Cerebellar cortex (tissue), 1 donor: ENCODE measurements around the gene NR4A2.

ENCODE experiments used
- DNase-seq: peaks from one replicate; pipeline ENCODE4 v3.0.0-alpha.2; 2015; ENCODE audit warnings: low spot score

The NR4A2 gene

DNA sequence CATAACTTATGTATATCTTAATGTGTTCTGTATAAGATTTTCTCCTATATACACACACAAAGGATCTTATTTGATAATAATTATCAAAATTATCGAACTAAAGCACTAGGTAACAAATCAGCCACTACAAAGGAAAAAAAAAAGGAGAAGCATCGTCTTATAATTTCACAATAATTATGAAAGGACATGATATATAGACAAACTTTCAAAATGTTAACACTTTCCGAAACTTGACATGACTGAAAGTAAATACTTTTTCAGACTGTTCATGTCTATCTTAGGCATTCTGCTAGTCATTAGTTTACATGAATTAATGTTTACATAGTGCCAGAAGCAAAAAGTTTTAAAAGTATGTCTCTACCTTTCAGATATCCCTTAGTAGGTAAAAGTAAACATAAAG lies 7.3 kb upstream of the NR4A2 start:
- no peak for DNase-seq

DNA sequence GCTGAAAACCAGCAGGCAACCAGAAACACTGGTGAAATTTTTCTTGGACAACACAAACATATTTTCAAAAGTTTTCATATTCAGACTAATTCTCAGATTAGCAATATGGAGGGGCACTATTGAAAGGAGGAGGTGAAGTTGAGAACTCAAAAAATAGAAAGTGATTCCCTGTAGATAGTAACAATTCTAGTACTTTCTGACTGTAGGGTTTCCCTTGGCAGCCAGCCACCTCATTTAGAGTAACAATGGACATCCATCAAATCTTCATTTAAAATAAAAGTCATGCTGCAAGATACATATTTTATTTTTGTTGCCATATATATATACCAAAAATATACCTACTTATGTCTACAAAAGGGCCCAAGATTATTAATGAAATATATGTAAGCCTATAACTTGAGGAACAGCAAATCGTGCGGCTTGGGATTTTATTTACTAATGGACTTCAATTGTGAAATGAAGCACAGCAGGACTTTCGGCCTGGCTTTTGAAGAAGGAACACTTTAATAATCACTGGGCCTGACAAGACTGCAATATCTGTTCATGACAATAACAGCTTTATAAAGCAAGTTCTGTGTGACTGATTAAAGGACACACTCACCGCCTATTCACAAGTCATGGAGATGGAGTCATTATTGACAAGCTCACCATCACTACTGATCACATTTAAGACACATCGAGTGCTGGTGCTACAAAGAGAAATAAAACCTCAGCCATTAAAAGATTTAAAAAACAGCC lies 6.8 kb upstream of the NR4A2 start:
- DNase-seq: peak; percentile 48

DNA sequence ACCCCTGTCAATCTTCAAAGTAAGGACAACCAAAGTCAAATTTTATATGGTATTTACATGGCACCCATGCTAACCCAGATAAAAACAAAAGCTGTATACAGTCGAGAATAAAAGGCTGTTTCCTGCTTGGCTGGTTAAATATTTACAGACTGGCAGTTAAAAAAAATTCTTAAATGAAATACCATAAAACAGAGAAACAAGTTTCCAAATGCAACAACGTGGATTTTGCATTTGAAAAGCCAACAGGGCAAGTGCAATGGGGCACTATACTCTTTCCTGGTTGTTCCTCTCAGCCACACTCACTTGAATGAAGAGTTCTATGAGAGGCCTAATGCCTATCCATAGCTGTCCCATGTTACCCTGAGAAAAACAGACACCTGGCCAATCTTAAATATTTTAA lies 6.1 kb upstream of the NR4A2 start:
- peak; percentile 28 for DNase-seq

DNA sequence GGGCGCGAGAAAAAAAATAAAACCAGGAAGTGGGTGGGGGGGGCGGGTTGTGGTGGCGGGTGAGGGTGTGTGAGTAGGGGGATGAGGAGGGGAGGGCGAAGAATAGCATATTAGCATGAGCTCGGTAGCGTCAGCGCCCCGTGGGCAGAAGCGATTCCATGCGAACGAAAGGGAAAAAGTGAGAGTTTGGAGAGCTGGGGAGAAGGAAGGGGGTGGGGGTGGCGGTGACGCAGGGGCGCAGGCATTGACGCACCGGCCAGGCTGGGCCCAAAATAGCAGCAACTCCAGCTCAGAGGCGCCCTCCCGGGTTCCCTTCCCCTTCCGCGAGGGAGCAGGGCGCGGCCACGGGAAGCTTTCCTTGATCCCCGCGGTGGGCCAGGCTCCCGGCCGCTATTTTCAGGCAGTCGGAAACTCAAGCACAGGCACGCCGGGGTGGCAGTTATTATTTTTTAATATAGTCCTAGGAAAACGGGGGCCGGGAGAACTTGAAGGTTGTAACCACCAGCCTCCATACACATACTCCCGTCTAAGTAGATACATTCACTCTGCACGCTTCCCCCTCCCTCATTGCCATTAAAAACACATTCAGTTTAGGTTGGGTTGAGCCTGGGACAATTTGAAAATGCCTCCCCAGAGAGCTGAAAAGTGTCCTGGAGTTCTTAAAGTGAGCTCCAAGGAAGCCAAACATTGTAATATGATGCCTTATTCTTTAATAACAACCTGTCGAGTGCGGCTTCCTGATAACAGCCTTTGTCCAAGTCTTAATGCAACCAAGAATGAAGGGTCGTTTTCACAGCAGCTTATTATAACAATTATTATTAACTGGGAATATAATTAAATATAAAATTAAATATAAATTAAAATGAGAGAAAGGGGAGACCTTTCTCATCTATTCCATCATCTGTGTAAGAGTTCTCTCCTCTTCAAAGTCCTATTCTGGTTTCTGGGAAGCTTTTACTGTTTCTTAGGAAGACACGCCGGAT lies 2.3 kb upstream of the NR4A2 start:
- peak; percentile 88 for DNase-seq

DNA sequence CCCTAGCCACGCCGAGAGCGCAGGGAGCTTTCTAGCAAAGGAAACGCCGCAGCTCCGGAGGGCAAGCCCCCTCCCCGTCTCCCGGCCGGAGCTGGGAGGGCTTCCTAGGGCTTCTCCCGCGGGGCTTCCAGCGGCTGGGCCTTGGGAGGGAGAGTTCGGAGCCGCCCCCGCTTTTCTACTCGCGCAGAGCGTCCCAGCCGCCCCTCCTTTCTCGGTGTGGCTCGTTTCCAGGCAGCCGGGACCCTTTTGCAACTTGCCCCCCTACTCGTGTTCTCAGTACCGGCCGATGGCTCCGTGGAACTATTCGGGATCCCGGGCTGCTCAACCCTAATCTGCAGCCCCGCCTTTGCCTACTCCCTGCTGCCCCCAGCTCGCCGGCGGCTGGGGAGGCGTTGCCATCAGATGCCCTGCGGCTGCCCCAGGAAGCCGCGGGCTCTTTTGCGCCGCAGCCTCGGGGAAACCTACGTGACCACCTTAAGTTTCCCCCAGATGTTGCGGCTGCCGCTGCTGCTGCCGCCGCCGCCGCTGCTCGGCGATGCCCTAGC lies 1.5 kb upstream of the NR4A2 start:
- DNase-seq: peak; percentile 58

DNA sequence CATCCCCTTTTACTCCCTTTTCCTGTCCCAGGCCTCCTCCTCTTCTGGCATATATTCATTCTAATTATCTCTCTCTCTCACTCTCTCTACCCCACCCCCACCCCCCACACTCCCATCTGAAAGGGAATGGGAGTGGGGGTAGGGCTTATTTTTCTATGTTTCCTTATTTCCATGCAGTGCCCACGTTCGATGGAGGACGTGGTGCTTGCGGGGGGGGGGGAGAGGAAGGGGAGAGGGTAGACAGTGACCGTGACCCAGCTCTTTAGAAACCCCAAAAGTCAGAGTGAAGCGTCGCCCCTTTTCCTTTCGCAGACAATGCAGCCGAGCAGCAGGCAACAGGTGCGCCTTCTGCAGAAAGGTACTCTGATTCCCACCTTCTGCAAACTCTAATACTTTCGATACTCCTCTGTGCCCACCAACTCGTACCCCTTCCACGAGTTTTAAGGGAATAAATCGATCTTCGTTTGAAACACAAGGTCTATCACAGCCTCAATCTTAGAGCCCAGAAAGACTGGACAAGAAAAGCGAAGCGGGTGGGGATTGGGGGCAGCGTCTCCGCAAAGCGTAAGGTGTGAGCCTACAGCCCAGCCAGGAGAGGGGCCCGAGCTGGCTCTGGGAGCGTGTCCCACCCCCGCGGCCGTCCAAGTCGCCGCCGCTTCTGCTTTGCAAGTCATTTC lies 891 bp upstream of the NR4A2 start:
- DNase-seq: peak; percentile 38

DNA sequence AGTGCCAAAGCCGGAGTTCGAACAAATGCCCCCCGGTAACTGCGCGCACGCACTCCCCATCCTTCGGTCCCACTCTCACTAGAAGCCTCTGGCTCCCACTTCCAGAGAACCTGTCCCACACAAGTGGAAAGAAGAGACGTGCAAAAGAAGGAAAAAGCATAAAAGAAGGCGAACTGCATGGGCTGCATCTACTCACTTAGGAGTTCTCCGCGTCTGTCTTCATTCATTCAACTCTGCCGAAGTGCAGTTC lies 312 bp downstream of the NR4A2 start:
- no peak for DNase-seq

DNA sequence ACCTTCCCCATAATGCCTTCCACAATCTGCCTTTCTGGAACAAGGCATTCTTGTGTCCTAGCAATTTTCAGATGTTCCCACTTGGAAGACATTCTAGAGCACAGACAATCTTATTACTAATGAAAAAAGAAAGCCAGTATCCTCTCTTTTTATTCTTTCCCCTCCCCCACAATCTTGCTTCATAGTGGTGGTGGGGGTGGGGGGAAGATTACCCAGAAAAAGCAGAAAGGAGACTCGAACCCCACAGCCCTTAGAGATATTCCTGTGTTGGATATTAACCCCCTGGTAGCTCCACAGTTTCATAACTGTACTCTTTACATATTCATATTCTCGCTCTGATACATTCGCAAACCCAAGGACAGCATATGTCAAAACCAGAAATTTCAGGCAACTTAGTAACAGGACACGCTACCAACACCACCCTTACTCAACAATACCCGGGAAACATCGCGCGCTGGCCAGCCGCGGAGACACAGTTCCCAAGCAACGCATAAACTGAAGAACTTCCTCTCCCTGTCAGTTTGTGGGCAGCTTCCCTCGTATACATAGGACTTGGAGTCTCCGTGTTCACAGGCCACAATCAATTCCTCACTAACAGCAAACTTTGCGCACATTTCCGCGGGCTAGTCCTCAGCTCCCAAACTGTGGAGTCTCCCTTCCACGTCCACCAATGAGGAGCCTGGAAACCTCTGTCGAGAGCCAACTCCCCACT lies 793 bp downstream of the NR4A2 start:
- DNase-seq: peak; percentile 60

DNA sequence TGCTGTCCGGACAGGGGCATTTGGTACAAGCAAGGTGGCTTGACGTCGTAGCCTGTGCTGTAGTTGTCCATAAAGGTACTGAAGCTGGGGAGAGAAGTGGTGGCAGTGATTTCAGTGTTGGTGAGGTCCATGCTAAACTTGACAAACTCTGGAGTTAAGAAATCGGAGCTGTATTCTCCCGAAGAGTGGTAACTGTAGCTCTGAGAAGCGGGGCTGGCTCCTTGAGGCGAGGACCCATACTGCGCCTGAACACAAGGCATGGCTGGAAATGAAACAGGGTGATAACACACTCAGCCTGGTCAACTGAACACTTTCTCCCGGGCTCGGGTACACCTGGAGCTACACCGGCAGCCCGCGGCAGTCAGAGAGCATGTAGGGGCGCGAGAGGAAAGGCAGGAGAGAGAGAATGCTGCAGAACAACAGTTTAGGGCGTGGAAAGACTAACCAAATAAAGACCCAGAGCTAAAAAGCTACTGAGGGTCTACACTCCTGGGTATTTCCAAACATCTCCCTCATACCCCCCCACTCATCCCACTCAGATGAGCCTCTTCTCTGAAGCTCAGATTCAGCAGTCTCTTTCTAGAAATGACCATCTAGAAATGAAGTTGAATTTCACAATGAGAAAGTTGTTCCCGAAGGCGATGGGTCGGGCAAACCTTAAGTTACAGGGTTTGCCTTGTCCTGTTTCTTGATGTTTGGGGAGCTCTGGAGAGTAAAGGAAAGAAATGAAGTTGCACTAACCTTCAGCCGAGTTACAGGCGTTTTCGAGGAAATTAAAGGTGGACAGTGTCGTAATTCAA lies 2.4 kb downstream of the NR4A2 start:
- DNase-seq: no peak

DNA sequence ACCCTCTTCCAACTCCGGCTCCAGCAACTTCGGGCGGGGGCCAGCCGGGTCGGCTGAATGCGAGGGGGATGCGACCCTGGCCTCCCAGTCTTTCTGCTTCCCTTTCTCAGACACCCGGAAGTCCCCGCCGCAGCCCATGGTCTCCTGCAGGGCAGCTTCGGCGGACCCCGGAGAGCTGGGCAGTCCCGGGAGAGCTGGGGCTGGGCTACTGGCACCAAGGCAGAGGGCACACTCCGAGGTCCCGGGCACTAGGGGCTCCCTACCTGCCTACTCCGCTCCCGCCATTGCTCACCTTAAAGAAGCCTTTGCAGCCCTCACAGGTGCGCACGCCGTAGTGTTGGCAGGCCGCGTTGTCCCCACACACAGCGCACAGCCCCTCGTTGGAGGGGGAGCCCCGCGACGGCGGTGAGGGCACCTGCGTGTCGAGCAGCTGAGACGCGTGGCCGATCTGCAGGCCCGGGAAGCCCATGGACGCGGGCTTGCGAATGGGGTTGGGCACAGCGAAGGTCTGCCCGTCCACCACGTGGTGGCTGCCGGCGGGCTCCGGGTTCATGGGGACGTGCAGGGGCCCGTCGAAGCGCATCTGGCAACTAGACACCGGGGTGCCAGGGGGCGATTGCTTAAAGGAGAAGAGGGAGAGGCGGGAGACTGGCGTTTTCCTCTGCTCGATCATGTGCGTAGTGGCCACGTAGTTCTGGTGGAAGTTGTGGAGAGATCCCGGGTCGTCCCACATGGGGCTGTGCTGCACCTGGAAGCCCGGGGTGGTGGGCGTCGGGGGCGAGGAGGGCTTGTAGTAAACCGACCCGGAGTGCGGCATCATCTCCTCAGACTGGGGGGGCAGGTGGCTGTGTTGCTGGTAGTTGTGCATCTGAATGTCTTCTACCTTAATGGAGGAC lies 3.2 kb downstream of the NR4A2 start:
- DNase-seq: no peak

DNA sequence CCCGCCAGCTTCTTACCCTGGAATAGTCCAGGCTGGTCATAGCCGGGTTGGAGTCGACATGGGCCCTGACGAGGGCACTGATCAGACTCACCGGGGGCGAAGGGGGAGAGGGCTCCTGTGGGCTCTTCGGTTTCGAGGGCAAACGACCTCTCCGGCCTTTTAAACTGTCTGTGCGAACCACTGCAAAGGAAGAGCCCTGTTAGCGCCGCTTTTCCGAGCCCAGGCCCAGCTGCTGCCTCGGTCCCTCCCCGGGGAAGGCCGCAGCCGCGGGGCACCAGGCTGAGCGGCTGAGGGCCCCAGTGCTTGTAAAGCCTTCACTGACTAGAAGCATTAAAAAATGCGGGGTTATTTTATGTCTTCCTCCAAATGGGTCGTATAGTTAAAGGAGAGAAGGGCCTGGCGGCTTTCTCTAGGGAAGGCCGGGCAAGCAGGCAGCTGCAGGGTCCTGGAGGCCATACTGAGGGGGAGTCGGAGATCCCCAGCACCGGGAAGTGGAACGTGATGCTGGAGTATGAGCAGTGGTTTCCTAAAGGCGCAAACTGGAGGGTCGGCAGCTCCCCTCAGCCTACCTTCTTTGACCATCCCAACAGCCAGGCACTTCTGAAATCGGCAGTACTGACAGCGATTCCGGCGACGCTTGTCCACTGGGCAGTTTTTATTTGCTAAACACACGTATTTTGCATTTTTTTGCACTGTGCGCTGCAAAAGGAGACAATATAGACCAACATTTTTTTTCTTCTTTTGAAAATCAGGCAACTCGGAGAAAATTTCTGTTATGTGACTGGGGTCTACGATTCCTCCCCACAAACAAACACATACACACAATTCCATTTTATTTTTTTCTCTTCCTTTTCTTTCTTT lies 4.5 kb downstream of the NR4A2 start:
- DNase-seq: no peak

DNA sequence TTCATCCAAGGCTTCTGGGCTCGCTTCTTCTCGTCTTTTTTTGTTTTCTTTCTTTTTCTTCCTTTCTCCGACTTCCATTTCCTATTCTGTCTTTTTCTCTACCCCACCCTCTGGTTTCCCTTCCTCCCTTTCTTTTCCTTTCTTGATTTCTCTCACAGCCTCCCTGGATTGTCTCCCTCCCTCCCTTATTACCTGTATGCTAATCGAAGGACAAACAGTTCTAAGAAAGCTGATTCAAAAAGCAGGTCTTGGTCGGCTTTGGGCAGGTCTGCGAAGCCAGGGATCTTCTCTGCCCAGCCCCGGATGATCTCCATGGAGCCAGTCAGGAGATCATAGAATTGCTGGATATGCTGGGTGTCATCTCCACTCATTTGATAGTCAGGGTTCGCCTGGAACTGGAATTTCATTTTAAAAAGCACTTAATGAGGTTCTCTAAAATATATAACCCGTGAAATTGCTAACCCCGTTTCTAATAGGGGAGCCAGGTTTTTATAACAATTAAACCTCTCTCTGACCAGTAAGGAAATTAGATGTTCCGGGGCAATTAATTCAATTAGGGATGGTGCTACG lies 5.9 kb downstream of the NR4A2 start:
- no peak for DNase-seq

DNA sequence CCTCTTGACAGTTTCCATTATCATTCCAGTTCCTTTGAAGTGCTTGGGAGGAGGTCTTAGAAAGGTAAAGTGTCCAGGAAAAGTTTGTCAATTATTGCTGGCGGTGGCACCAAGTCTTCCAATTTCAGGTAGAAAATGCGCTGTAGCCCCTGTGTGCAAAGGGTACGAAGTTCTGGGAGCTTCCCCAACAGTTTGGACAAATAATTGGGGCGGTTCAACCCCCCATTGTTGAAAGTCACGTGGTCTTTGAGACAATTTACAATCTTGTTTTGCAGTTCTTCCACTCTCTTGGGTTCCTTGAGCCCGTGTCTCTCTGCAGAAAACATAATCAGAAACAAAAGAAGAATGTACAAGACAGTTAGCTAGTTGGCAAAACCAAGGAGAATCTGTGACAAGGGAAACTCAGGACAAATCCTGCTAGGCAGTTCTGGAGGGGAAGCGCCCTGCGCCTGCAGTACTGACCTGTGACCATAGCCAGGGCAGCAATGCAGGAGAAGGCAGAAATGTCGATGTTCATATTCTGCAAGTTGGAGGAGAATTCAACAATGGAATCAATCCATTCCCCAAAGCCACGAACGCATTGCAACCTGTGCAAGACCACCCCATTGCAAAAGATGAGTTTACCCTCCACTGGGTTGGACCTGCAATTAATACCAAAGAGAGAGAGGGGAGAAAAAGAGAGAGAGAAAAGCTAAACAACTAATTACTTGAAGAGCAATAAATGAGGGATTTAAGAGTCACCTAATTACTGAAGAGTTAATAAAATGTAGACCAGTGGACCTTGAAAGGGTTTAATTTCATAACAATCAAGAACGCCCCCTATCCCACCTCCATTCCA lies 6.6 kb downstream of the NR4A2 start:
- DNase-seq: no peak

DNA sequence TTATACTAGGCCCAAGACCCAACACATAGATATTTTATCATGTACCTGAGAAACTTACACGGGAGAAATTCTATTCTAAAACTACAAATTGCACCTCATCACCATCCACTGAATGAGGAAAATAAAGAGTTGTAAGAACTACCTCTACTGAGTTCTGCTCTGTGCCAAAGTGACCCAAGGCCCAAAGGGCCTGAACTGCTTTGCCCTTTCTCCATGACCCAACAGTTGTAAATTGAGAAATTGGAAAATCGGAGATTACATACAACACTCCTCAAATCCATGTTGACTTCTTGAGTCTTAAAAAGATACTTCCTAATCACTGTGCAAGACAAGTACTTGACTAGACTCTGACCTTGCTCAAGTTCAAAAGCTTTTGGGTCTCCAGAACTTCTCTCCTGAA lies 8.8 kb downstream of the NR4A2 start:
- DNase-seq: no peak

DNA sequence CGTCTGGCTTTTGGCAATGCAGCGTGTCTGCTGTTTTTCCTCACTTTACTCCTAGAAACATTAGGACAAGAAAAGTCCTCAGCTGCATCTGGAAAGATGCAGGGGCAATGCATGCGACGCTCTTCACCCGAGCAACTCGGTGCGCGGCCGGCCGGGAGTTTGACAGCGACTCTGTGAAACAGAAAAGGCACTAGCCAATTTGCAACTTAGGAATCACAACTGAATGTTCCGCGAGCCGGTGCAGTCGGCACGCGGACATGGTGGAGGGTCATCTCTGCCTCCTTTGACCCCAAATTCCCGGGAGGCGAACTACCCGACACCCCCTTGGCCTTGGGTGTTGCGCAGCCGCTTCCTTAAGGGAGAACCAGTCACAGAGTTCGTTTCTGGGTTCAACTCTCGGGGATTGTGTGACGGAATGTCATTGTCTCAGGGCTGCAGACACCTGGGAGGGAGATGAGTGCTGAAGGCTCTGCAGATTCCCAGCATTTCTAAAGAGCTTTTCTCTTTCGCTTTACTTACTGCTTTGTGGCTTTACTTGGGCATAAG lies 9.8 kb downstream of the NR4A2 start:
- no peak for DNase-seq

DNA sequence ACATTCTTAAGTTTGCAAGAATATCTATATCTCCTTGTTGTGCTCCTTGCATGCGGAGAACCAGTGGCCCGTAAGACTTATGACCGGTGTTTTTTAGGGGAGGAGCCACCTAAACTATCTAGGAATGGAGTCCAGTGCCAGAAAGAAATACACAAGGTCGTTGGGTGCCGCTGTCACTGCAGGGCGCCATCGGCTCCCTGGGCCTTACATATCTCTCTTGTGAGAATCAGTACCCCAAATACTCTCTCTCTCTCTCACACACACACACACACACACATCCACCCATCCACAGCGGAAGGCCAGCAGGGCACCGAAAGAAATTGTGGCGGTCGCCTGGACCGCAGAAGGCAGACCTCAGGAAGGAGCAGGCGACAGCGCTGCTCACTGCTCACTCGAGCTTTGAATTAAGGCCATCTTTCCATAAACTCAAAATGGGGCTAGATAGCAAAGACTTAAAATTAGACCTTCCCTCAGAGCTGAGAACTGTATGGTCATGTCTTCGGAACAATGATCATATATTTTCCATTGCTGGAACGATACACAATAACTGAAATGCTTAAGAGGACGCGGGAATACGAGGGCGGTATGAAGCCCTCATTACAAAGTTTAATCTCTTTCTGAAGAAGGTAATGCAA lies 10.4 kb downstream of the NR4A2 start:
- no peak for DNase-seq
